Kidney capillary endothelial cell (primary cell): ENCODE results near the gene KIF26A.

Experiments used
- DNase-seq: peaks from one replicate; pipeline ENCODE4 v3.0.0-alpha.2; 2018; ENCODE audit warnings: low spot score

Gene KIF26A

GRCh38 chr14:104138098-104138717 lies at the start of gene KIF26A:
KIF26A (plus strand) TSS chr14:104138587; CDS start chr14:104138723, 136 bp downstream.
- no peak for DNase-seq

DNA sequence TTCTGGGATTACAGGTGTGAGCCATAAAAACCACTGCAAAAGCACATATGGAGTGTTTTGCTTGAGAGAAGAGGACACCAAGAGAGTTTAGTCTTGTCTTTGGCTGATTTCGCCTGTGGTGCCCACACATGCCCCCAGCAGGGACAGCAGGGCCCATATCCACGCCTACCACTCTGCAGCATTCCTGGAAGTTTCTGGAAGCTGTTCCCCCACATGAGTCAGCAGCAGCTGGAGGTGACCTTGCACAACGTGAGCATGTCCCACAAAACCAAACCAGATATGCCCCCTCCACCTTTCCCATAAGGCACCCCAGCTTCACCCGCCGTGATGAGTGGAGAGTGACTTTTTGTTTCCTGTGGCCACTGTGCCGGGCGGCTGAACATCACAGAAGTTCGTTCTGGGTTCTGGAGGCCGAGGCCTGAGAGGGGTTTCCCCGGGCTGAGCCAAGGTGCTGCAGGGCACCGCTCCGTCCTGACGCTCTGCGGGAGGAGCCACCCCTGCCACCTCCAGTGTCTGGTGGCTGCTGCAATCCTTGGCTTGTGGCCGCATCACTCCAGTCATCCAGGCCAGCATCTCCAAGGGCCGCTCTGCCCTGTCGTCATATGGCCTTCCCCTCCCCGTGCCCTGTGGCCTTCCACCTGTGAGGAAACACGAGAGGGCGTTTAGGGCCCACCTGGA lies 48.2 kb upstream of the KIF26A start:
- DNase-seq, result no peak

GRCh38 chr14:104091061-104091926 lies 47.1 kb upstream of the KIF26A start:
- DNase-seq, result no peak

GRCh38 chr14:104091927-104092771 lies 46.2 kb upstream of the KIF26A start:
- DNase-seq, result no peak

GRCh38 chr14:104092931-104093365 lies 45.4 kb upstream of the KIF26A start:
- no peak for DNase-seq

DNA sequence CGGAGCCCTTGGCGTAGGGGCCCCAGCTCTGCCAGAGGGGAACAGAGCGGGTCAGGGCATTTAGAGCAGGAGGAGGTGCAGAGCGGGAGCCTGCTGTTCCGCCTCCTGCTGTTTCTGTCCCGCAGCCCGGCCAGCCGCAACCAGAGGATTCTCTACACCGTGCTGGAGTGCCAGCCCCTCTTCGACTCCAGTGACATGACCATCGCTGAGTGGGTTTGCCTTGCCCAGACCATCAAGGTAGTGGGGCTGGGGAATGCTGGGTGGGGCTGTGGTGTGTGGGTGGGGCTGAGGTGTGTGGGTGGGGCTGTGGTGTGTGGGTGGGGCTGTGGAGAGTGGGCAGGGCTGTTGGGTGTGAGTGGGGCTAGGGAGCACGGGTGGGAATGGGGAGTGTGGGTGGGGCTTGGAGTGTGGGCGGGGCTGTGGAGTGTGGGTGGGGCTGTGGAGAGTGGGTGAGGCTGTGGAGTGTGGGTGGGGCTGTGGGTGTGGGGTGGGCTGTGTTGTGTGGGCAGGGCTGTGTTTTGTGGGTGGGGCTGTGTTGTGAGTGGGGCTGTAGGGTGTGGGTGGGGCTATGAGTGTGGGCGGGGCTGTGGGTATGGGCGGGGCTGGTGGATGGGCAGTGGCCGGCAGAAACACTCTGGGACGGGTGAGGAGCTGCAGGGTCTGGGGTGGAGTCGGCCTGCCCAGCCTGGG lies 44.9 kb upstream of the KIF26A start:
- no peak for DNase-seq

DNA sequence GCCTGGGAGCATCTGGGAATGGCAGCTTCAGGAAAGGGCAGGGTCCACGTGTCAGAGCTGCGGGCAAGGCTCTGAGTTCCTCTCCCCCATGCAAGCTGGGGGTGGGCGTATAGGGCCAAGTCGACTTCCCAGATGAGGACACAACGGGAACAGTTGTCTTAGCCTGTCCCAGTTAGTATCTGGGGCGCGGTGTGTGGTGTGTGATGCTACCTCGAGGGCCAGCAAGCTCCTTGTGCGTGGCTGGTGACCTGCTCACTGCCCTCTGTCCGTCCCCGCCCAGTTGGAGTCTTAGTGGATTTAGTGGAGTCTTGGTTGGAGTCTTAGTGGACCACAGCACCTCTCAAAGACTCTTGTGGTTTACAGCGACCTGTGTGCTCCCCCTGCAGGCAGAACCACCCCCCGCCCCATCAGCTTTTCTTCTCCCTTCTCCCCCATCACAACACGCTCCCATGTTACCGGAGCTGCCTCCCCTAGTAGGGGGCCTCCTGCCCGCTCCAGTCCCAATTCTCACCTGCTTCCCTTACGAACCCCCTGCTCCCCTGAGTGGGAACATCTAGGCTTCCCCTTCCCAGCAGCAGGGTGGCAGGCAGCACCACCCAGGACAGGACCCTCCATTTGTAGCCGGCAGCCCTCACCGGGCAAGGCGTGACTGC lies 44.2 kb upstream of the KIF26A start:
- no peak for DNase-seq

DNA sequence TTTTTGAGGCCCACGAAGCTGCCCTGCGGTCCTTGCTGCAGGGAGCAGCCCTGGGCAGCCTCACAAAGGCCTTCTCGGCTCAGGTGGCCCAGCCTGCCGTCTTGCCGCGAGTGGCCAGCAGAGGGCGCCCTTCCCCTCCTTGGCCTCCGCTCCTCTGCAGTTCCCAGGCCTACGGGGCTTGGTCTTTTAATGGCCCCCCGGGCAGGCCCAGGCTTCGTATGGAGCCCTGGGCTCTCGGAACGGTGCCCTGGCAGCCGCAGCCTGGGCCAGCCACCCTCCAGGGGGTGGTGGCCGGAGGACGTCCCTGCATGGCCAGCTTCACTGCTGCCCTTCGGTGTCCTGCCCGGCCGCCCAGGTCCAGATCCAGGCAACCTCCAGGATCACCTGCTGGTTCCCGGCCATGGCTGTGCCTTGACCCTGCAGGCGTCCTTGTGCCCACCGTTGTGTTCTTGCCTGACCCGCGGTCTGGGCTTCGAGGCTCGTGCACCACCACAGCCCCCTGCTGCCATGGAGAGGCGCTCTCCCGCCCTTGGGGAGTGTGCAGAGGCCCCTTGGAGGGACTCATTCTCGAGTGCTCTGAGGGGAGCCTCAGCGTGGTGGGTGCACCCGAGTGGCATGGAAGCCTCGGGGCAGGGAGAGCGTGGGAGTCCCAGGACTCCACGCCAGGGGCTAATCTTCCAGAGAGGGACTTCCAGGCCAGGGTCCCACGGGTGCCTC lies 43.5 kb upstream of the KIF26A start:
- DNase-seq, result peak; percentile 50

- DNase-seq, result no peak
These were observed 42.7 kb upstream of the KIF26A start for GRCh38 chr14:104095426-104096310.

DNA sequence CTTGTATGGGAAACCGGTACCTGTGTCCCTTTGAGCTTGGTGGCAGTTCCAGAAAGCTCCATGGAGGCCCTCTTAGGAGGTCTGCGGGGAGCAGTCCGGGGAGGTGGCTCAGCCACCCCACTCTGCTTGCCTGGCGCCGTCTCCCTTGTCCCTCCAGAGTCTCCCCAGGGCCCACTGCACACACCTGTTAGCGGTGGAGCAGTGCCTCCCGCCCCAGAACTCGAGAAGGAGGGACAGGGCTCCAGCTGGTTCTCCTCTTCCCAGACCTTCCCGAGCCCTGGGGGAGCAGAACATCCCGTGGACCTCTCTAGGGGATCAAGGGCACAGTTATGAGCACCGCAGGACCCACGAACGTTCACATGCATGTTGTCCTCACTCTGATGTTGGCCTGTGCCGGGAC lies 42.1 kb upstream of the KIF26A start:
- no peak for DNase-seq

DNA sequence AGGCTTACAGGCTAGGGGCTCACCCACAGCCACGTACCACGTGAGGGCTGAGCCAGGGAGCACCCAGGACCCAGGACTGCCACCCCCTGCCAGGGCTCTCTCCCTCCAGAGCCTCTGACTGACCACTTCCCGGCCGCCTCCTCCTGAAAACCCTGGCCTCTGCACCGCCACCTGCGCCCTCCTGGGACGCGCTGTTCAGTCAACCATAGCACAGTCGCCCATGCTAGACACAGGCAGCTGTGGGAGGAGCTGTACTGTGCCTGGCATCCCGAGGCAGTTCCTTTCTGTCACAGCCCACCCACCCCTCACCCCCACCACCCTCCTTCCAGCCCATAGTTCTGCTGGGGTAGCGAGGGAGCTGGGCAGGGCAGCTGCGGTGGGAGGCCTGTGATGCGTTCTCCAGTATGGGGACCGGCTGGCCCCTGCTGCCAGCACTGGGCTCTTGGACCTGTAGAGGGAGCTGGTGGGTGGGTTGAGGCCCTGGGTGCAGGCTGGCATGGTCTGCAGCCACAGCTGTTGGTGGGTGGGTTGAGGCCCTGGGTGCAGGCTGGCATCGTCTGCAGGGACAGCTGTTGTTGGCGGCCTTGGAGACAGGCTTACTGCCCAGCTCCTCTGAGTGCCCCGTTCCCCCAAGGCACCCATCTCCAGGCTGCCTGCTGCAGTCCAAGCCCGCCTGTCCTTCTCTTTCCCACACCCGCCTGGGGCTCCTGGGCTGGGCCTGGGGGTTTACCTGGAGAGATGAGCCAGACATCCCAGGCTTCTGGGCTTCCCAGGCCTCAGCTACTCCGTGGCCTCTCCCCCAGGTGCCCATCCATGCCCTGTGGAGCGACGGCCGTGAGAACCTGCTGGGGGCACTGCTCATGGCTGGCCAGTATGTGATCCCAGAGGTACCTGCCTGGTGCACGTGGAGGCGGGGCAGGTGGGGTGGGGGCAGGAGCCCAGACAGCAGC lies 41.4 kb upstream of the KIF26A start:
- no peak for DNase-seq

DNA sequence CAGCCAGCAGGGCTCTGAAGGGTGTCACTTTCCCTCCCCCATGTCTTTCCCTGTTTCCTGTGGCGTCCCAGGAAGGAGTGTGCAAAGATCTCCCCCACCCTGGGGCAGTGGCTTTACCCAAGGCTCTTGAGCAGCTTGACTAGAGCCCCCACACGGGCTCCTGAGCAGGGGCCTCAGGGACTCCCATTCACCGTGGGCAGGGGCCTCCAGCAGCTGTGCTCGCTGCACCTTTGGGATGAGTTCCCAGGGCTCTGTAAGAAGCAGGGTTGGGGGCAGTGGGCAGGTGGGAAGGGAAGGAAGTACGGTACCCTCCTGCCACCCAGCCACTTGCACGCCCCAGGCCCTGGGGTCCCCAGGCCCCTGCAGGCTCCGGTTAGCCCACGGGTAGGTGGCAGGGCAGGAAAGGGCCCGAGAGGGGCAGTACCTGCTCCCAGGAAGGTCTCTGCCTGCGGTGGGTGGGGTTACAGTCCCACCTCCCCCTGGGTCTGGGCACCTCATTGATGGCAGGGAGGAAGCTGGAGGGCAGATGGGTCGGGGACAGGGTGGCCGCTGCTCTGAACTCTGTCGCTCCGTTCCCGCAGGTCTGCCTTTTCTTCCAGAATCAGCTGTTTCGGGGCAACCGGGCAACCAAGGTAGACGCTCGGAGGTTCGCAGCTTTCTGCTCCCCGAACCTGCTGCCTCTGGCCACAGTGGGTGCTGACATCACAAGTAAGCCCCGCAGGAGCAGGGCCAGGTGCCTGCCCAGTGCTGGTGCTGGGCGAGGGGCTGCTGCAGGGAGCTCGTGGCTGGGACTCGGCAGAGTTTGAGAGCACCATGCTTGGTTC lies 39.9 kb upstream of the KIF26A start:
- DNase-seq, result no peak

GRCh38 chr14:104099096-104100041 lies 39.0 kb upstream of the KIF26A start:
- DNase-seq, result no peak

DNA sequence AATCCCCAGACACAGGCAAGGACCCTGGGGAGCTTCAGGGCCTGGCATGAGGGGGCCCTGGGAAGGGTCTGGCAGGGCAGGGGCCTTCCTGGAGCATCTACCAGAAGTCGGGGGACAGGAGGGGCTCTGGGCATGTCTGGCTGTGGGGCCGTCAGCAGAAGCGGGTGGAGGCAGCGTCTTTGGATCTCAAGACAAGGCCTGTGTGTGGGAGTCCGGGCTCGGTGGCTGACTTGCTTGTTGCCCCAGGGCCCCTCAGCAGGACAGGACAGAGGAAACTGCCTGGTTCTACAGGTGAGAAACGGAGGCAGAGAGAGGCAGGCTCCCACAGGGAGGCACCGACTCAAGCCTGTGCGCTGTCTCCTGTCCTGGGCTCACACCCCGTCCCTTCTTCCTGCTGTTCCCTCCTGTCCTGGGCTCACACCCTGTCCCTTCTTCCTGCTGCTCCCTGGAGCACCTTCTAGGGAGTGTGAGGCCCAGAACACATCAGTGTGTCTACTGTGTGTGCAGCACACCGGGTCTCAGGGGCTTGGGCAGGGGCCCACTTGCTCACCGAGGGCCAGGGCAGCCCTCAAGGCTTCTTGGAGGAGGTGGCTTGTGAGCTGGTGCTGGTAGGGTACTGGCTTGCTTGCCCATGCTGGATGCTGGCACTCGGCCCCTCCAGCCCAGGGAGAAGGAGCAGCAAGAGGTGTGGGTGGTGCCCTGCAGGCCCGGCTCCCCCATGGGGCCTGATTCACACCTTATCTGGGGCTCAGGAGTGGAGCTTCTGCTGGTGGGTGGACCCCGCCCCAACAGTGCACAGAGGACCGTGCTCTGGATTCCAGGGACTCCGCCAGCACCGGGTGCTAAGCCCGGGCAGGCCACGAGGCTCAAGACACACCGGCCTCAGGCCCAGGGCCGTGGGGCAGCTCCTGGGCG lies 38.0 kb upstream of the KIF26A start:
- no peak for DNase-seq

DNA sequence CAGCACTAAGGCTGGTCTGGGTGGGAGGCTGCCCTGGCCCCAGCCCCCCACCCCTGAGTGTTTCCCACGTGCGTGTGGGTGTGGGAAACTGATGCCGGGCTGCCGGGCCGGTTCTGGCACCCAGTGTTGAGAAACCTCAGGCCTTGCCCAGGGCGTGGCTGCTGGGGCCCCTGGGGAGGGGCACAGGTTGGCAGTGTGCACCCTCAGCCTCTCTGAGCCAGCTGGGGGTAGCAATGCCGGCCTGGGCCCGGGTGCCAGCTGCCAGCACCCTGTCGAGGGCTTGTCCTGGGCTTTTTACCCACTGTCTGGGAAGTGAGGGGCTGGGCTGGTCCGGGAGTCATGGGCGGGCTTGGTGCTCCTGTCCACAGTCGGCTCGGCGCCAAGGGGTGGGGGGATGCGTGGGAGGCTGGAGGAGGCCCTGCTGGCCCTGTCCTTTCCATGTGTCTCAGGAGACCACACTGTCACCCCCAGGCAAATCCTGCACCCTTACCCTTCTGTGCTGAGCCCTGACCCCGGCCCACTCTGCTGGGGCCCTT lies 37.2 kb upstream of the KIF26A start:
- no peak for DNase-seq
